ENCODE data around the gene IRS1.

Gene IRS1

DNA sequence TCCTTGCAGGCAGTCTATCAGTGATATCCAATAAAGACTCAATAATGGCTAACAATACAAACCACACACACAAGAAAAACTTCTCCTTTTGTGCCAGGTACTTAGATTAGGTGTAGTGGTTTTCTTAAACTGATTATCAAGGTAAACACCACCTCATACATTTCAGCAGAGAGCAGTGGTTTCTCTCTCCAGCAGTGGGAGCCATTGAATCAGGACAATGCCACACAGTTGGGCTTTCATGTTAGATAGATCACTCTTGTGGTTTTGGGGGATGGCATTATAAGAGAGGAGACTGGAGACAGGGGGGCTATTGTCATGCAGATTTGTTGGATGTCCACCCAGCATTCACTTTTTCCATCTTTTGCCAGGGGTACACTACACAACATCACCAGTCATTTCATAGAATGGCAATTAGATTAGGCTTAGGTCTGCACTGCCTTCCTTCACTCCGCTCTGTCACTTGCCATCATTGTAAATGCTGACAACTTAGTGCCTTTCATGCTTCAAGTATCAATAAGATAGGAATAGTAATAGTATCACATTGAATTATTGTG is 13.6 kb upstream of the IRS1 start:
- DNase-seq (ENCODE audit: low read depth), result no peak

DNA sequence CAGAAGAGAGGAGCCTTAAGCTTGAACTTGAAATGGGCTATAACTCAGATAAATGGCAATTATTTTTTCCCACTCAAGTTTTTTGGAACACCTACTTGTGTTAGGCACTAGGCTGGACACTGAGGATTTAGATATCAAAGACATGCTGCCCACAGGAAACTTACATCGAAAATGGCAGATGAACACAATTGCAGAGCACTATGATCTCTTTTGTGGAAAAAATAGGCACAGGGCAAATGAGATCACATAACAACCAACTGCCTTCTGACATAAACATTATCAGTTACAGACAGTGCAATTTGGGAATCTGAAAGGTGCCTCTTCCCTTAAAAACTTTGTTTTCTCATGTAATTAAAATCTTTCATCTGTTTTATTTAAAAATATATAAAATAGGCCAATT is 3.8 kb upstream of the IRS1 start:
- DNase-seq (ENCODE audit: low read depth), result no peak

DNA sequence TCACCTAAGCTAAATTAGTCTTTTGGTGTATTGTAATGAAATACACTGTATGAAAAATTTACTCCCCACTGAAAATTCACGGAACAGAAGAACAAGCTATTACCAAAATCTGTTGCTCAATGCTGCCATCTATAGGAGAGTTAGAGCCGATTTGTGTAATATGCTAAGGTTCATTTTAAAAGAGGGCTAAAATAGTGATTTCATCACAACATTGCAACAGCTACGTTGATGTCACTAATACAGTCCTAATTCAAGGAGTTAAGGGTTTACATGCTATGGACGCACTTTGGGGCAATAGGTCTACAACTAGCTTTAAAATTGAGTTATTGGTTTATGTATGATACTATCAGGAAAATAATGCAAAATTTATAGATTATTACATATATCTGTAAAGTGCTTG is 3.0 kb upstream of the IRS1 start:
- DNase-seq (ENCODE audit: low read depth), result peak; percentile 91

DNA sequence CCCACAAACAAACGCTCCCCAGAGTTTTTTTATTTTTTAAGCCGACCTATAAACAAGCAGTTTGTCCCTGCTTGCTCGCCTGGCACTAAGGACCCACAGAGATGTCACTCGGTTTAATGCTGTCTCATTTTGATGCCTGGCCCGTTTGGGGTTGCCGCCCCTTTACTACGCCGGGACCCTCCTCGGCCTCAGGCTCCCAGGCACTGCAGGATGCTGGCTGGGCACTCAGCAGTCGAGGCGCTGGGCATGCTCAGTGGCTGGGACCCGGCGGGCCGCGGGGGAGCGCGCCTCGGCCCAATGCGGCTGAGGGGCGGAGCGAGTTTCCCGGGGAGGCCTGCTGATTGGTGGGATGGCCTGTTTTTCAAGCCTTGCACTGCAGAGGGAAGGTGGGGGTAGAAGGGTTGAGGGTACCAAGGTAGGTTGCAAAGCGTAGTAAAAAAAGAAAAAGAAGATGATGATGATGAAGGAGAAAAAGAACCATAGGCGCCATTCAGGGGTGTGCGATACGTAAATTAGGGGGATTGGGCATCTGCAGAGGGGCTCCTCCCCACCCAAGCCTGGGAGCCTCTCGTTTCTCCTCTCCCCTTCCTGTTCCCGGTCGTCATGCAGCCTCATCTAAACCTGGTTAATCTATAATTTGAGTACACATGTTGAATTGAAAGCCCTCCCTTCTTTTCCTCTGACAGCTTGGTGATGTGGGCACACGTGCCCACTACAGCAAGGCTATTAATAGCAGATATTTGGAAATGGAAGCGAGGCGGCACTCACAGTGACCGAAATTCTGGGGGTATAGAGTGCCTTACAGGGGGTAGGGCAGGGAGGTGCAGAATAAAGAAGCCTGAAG is 1.5 kb upstream of the IRS1 start:
- peak; percentile 78 for DNase-seq (ENCODE audit: low read depth)

DNA sequence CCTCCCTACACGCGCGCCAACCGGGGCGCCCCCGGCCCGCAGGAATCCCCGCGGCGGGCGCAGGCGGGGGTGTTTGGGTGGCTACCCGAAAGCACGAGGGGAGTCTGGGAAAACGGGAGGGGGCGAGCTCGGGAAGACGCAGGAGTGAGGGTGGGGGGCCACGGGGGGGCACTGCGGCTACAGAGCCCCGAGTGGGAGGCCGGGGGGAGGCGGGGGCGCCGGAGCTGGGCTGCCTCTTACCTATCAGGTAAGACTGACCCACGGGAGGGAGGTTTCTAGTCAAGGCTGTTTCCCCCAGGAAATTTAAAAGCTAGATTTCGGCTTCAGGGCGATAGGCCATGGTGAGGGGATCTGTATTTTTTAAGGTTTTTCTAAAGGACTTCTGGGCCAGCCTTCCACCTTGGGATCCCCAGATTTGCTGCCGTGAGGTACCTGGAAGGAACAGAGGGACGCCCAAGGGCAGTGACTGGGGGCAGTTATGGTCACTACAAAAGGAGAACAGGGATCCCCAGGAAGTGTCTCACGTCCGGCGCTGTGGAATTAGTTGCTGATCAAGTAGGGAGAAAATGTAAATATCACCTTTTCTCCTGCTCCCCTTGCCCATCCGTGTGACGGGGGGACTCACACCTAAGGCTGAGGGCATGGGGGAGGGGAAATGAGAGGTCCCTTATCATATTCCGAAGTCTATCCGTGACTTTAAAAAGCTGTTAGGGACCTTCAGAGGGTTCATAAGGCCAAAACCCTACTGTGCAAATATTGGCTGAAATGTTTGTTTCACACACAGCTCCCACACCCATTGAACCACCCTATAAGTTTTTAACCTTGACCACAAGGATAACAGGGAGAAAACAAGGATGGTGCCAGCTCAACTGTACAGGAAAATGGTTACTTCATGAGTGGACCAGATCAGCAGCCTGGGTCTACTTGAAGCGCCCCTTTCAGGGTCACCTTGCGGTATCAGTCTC is 638 bp upstream of the IRS1 start:
- peak; percentile 49 for DNase-seq (ENCODE audit: low read depth)

DNA sequence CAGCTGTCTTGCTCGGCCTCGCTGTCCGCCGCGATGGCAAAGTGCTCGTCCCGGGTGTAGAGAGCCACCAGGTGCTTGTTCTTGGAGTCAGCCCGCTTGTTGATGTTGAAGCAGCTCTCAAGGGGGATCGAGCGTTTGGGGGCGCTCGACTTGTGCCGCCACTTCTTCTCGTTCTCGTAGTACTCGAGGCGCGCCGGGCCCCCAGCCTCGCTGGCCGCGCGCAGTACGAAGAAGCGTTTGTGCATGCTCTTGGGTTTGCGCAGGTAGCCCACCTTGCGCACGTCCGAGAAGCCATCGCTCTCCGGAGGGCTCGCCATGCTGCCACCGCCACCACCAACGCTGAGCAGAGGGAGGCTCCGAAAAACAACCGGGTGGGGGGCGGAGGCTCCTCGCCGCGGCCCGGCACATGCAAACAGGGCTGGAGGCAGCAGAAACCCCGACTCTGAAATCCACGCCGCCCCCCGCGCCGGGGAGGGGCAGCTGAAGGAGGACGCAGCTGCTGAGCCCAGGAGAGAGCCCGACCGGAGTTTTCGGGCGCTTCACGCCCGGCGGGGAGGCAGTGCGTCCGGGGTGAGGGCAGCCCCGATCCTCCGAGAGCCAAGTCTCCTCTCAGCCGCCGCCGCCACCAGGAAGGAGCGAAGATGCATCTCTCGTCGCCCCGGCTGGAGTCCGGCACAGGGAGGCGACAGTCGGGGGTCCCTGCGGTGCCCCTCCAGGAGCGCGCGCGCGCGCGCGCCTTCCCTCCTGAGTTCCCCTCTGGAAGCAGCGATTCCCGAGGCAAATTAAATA is 1.0 kb downstream of the IRS1 start:
- peak; percentile 54 for DNase-seq (ENCODE audit: low read depth)

DNA sequence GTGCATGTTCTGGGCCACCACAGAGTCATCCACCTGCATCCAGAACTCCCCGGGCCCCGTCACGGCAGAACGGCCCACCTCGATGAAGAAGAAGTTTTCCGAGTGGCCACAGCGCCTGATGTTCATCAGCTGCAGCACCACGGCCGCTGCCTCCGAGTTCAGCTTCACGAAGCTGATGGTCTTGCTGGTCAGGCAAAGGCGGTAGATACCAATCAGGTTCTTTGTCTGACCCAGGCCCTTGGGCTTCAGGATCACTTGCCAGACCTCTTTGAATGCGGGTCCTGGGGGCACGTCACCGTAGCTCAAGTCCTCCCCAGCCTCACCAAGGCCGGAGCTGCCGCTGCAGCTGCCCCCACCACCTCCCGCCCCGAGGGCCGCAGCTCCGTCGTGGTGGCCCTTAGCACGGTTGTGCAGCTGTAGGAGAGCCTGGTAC is 1.6 kb downstream of the IRS1 start:
- peak; percentile 41 for DNase-seq (ENCODE audit: low read depth)

DNA sequence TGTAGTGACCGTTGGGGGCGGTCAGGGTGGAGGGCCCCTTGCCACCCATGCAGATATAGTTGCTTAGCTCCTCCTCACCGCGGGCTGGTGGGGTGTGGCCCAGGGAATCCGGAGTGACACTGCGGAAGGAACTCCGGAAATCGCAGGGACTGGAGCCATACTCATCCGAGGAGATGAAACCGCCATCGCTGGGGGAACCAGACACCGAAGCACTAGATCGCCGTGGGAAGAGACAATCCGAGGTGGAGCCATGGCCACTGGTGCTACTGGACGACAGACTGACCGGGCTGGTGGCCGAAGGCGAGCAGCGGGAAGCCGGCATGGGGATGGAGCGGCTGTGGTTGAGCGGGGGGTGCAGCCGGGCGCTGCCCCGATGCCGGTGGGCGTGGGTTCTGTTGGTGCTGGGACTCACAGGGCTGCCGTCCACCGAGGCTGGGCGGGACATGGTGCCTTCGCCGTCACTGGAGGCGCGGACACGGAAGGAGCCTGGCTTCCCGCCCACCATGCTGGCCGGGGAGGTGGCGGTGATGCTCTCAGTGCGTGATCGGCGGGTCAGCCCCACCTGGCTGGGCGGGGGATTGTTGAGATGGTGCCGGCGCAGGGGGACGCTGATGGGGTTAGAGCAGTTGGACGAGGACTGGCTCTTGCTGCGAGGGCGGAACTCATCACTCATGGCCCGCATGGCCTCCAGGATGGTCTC is 2.2 kb downstream of the IRS1 start:
- no peak for DNase-seq (ENCODE audit: low read depth)

DNA sequence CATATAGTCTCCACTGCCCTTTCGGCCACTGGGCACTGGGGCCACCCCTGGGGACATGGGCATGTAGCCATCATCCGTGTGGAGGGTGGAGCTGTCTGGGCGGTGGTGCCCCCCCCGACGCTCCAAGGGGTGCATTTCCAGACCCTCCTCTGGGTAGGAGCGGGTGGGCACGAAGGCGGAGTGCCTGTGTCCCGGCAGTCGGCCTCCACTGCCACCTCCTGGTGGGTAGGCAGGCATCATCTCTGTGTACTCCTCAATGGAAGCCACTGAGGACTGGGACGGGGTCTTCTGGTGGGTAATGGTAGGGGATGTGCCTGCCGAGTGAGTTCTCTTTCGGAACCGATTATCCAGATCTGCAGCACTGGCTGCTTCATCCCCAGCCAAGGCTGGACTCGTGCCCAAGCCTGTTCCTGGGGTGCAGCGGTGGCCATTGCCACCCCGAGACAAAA is 2.8 kb downstream of the IRS1 start:
- peak; percentile 28 for DNase-seq (ENCODE audit: low read depth)

DNA sequence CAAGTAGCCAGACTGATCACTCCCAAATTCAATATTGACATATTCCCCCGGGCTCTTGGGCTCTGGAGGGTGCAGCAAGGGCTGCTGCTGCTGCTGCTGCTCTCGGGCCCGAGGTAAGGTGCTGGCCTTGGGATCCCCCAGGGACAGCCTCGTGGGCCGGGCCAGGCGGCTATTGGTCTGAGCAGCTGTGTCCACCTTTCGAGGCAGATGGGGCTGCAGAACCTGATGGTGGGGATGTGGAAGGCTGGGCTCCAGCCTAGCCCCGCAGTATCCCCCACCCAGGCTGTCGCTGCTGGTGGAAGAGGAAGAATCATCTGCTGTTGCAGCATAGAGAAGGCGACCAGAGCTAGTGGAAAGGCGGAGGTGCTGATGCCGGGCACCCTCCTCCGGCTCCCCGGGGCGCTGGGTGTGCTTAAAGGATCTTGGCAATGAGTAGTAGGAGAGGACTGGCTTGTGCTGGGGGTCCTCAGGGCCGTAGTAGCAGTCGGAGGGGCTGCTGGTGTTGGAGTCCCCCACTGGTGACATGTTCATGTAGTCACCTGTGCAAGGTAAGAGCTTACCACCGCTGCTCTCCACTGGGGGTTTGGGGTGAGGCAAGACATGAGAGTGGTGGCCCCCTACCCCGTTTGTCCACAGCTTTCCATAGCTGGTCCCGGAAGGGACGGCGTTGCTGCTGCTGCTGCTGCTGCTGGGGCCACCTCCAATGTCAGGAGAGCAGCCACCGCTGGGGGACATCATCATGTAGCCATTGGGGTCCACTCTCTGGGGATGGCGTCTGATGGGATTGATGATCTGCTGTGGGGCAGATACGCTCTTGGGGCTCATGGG is 3.4 kb downstream of the IRS1 start:
- no peak for DNase-seq (ENCODE audit: low read depth)

DNA sequence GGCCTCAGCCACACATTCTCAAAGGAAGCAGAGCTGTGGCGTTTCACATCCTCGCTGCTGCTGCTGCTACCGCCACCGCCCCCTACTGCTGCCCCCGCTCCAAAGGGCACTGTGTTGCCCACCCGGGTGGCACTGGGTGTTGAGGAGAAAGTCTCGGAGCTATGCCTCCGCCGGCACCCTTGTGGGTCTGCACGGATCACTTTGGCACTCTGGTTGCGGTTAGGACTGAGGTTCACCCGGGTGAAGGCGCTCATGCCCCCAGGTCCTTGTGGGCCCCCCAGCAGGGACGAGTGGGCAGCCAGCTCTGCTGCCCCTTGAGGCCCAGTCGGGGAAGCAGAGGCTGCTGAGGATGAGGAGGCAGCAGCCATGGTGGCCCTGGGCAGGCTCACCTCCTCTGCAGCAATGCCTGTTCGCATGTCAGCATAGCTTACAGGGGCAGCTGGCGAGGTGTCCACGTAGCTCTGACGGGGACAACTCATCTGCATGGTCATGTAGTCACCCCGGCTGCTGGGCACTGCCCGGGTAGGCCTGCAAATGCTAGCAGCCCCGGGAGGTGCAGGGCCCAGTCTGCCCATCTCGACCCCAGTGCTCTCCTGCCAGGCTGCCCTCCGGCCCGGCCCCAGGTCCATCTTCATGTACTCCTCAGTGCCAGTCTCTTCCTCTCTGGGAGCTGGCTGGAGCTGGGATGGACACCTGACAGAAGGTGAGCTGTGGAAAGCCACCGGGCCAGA is 4.2 kb downstream of the IRS1 start:
- no peak for DNase-seq (ENCODE audit: low read depth)

DNA sequence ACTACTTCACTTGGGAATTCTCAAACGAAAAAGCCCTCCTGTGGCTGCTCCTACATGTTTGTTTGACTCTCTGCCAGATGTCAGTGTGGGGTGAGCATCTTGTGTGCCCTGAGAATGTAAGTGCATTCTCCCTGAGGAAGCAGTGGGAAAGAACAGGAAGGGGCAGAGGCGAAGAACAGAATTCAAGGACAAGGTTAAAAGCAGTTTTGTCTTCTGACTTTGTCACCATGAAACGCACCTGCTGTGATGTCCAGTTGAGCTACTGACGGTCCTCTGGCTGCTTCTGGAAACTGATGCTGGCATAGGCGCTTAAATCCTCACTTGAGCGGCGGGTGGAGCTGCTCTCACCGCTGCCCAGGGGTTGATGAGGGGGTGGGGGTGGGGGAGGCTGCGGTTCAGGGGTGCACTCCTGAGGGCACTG is 4.9 kb downstream of the IRS1 start:
- peak; percentile 84 for DNase-seq (ENCODE audit: low read depth)

DNA sequence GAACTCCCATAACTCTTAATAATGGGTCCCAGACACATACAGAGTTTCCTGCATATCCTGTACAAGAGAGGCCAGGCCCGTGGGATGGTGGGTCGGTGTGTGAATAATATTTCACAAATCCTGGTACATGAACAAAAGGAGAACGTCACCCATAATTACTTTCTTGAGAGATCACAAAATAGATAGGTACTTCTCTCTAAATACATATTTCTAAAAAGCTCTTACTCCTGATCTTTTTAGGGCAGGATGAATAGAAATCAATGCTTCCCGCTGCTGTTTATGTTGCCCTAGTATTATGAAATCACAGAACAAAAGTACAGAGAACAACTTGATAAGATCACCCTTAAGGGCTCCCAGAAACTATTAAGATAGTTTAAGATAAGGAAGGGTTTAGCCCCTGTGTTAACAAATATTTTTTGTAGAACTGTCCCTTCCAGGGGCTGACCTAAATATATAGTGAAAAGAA is 5.4 kb downstream of the IRS1 start:
- DNase-seq (ENCODE audit: low read depth), result peak; percentile 66

DNA sequence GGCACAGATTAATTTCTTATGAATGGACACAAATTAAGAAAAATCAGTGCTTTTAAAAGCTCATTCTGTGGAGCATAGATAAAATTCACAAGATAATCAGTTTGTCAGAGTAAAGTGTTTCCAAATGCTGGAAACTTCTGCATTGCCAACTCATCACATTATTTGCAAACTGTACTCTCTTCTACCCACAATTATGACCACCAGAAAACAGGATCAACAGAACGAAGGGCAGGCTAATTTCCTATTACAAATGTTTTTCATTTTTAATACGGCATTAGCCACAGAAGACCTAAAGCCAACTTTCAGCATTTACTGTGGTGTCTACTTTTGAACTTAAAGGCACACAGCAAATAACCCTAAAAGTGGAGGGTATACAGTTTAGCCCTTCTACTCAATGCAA is 6.0 kb downstream of the IRS1 start:
- DNase-seq (ENCODE audit: low read depth), result peak; percentile 52

DNA sequence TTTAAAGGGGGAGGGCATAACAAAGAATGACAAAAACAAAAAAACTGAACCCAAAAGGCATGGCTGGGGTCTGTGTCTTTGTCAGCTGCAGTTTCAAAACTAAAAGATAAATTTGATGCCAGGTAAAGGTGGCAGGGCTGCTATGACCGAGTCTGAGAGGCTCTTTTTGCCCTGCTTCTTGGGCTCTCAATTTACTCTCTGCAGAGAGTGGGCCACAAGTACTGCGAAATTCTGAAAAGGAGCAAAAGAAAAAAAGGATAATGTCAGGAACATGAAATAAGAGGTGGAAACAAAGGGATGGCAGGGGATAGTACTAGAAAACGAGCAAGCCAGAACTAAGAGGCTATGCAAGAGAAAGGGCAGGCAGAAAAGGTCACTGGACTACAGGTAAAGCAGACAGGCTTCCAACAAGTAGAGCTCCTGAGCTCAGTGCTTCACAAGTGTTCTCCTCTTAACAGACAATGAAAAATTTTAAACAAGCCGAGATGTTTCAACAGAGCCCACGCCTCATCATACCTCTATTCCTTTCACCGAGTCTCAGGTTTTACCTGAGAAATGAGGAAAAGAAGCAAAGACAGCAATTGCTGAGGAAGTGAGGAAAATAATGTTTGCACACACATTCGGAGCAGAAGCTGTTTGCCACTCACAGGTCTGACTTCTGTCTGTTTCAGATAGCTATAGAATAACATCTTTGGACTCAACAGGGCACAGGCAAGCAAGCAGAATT is 7.3 kb downstream of the IRS1 start:
- DNase-seq (ENCODE audit: low read depth), result peak; percentile 28

DNA sequence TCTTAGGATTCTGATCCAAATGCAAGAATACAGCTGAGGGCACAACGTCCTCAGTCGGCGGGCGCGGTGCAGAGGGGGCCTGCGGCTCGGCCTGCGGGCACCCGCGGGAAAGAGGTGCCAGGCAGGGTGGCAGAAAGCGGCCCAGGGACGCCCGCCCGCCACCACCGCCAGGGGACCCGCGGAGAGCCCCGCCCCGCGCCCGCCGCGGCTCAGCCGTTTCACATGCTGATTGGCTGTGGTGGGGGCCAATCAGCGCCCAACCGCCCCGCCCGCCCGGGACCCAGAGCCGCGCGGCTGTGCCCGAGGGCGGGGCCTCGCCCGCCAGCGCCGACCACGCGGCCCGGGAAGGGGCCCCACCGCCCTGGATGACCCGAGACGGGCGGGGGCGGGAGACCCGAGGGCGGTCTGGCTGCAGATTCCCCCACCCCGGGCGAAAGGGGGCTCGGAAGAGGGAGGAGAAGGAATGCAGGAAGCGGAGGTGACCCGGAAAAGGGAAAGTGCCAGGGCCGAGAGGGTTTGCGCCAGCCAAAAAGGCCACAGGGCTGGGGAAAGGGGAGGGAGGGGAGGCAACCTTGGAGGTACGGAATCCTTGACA is 8.0 kb downstream of the IRS1 start:
- peak; percentile 65 for DNase-seq (ENCODE audit: low read depth)

DNA sequence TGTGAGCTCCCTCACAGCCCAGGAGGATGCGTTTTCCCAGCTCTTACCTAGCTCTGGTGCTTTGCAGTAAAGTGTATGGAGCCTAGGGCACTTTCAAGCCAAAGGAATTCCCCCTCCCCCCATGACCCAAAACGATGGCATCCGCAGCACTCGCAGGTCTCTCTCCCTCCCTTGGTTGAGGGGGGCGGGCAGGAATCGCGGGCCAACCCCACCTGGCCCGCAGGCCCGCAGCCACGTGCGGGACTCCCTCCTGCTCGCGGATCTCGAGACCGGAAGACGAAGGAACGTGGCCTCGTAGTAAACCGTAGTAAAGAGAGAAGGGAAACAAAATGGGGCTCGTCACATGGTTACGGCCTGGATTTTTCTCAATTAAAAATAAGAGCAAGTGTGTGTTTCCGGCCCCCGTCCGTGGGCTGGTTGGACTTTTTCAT is 8.5 kb downstream of the IRS1 start:
- peak; percentile 71 for DNase-seq (ENCODE audit: low read depth)

DNA sequence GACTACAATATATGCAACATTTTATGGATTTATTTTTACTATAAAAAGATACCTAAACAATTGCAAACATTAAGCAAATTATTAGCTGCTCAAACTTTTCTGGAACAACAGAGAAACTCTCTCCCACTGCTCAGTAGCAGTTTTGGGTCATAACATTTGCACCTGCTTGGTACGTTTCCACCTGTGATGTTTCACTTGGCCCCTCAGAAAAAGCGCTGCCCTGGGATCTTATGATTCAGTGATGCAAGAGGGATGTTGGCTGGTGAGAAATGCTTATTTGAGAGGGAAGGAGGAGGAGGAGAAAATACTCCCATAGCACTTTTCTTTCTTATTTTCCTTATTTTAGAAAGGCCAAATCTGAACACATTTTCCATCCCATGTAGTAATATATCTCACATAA is 9.2 kb downstream of the IRS1 start:
- DNase-seq (ENCODE audit: low read depth), result peak; percentile 23

Data from amniotic epithelial cell (primary cell).